Kidney epithelial cell (primary cell): ENCODE data around the gene ASIC2. TPM values are rescaled to one million over a fixed set of nuclear protein-coding genes. Genes with fewer than 3 reads are reported as not detected.

ENCODE experiments used
- DNase-seq: peaks from one replicate; pipeline ENCODE4 v3.0.0-alpha.2; 2010; ENCODE audit warnings: low read depth
- H3K27me3 ChIP-seq: 2 replicates; pipeline ENCODE4 v1.6.0; 2011; ENCODE audit warnings: low read length; ENCODE audit not compliant: control insufficient read depth, insufficient read depth
- H3K36me3 ChIP-seq: 2 replicates; pipeline ENCODE4 v1.5.1; 2011; ENCODE audit warnings: low read length; ENCODE audit not compliant: control insufficient read depth, insufficient read depth
- H3K4me3 ChIP-seq: 2 replicates; pipeline ENCODE4 v1.5.1; 2011; ENCODE audit warnings: low read depth, mild to moderate bottlenecking, control low read depth, low read length
- total RNA-seq: library from RNA; depleted of rRNA; stranded (reverse); fragments of >200 nt; gene quantifications from 2 replicates; pipeline ENCODE4 v1.2.3, GENCODE V29; 2015
- TF ChIP-seq, protein P1 (sequence below): IDR thresholded peaks from 2 replicates; pipeline ENCODE4 v1.5.1; 2011; ENCODE audit warnings: mild to moderate bottlenecking, moderate library complexity, low read length, control low read depth, inconsistent platforms; ENCODE audit not compliant: insufficient read depth, poor library complexity, severe bottlenecking

ASIC2 gene
- total RNA-seq, 1 donor from 2014 or later, result 0.25 TPM

- no peaks in the 10 kb centered on the region for H3K36me3 ChIP-seq
- H3K4me3 ChIP-seq, result no peak overlapping the region
- H3K27me3 ChIP-seq, result no peaks in the 10 kb centered on the region
- TF ChIP-seq, protein P1, sequence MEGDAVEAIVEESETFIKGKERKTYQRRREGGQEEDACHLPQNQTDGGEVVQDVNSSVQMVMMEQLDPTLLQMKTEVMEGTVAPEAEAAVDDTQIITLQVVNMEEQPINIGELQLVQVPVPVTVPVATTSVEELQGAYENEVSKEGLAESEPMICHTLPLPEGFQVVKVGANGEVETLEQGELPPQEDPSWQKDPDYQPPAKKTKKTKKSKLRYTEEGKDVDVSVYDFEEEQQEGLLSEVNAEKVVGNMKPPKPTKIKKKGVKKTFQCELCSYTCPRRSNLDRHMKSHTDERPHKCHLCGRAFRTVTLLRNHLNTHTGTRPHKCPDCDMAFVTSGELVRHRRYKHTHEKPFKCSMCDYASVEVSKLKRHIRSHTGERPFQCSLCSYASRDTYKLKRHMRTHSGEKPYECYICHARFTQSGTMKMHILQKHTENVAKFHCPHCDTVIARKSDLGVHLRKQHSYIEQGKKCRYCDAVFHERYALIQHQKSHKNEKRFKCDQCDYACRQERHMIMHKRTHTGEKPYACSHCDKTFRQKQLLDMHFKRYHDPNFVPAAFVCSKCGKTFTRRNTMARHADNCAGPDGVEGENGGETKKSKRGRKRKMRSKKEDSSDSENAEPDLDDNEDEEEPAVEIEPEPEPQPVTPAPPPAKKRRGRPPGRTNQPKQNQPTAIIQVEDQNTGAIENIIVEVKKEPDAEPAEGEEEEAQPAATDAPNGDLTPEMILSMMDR, result no peak
- DNase-seq, result no peak
These were observed 128.8 kb downstream of the ASIC2 start for GRCh38 chr17:33164169-33164881.

DNA sequence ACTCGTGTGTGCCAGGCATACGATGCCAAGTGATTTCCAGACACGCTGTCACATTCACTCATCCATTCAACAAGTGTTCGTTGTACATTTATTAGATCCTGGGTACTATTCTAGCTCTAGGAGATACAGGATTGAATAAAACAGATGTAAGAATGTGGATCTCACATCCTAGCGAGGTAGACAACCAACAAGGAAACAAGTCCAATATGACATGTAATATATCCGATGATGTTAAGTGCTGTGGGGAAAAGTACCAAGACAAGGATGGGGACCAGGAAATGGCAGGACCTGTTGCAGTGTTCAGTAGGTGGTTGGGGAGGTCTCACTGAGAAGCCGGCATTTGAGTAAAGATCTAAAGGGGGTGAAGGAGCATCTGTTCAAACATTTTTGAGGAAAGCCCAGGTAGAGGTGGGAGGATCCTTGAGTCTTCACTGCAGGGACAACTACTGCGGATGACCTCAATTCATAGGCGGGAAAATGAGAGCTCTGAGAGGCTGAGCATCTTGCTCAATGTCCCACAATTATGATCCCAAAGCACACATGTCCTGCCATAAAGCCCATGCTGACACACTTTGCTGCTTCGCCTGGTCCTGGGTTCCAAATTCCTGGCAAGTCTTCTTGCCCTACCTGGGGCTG is 129.4 kb downstream of the ASIC2 start:
- Histone ChIP-seq H3K27me3 (no peaks in the 10 kb centered on the region), H3K36me3 (no peaks in the 10 kb centered on the region), H3K4me3 (no peak overlapping the region)
- TF ChIP-seq, protein P1, result no peak
- DNase-seq, result no peak

DNA sequence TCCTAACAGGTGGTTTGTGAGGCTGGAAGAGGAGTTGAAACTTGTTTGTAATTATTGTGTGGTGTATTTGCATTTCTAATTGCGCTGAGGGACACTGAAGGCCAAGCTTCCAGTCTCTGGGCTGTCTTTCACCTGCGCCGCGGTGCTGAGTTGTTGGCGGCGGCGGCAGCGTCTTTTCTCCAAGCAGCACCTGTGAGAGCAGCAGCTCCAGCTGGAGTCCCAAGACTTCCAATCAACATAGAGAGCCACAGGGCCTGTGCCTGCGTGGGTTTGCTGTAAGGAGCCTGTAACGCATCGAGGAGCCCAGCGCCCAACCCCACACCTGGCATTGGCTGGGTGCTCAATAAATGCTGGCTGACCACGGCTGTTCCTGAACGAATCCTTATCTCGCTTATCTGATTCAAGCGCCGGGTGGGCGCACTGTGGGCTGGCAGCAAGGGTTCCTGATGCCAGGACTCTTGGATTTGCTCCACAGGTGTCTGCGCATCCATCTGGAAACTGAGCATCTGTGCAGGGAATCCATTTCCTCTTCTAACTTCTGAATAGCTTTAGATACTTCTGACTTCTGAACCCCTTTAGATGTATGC is 138.1 kb downstream of the ASIC2 start:
- no peak for DNase-seq
- no peak overlapping the region for H3K4me3 ChIP-seq
- no peaks in the 10 kb centered on the region for H3K36me3 ChIP-seq
- TF ChIP-seq, protein P1, result no peak
- H3K27me3 ChIP-seq, result peaks cover 3% of the 10 kb centered on the region

- DNase-seq, result no peak
- H3K4me3 ChIP-seq, result no peak overlapping the region
- no peaks in the 10 kb centered on the region for H3K36me3 ChIP-seq
- H3K27me3 ChIP-seq, result peaks cover 3% of the 10 kb centered on the region
- TF ChIP-seq, protein P1, result no peak
These were observed 140.3 kb downstream of the ASIC2 start for GRCh38 chr17:33152783-33153182.

- H3K36me3 ChIP-seq, result no peaks in the 10 kb centered on the region
- H3K27me3 ChIP-seq, result peaks cover 3% of the 10 kb centered on the region
- no peak overlapping the region for H3K4me3 ChIP-seq
- no peak for DNase-seq
- TF ChIP-seq, protein P1, result no peak
These were observed 141.5 kb downstream of the ASIC2 start for GRCh38 chr17:33151565-33151964.
